Caco-2 (cell line): ENCODE data around the gene SP100. TPM values are rescaled to one million over a fixed set of nuclear protein-coding genes. Genes with fewer than 3 reads are reported as not detected.

Source experiments
- BruUV-seq: library from RNA; stranded (reverse); fragments of 400-500 nt; replicated peaks from 2 replicates; lab custom pipeline; 2021; lab: Mats Ljungman, UMichigan
- CTCF ChIA-PET: fragments of 300-600 bp; sonication (Branson Sonifier 250); formaldehyde crosslinking; loops from one replicate; lab custom pipeline; 2022; ENCODE audit warnings: antibody characterized with exemption; lab: Charles Lee
- POLR2A ChIA-PET: fragments of 300-600 bp; sonication (Branson Sonifier 250); formaldehyde crosslinking; loops from one replicate; lab custom pipeline; 2022; ENCODE audit warnings: antibody characterized with exemption; lab: Charles Lee
- DNase-seq, 2 experiments: peaks; one replicate each; pipeline versions ENCODE4 v3.0.0 to v3.0.0-alpha.2; 2020 to 2022
- H3K27me3 ChIP-seq: replicated peaks from 2 replicates; pipeline ENCODE4 v1.6.0; 2011; ENCODE audit warnings: low read length; ENCODE audit not compliant: control insufficient read depth, insufficient read depth
- H3K36me3 ChIP-seq: 2 replicates; pipeline ENCODE4 v1.5.1; 2011; ENCODE audit warnings: low read length; ENCODE audit not compliant: control insufficient read depth, insufficient read depth
- H3K4me1 ChIP-seq: fragments of 250-450 bp; sonication (Bioruptor Pico); 2 replicates; pipeline ENCODE4 v1.5.1; 2020; ENCODE audit warnings: mild to moderate bottlenecking
- H3K4me3 ChIP-seq: 2 replicates; pipeline ENCODE4 v1.5.1; 2011; ENCODE audit warnings: low read depth, mild to moderate bottlenecking, control low read depth, low read length
- H3K9me3 ChIP-seq: fragments of 250-450 bp; sonication (Bioruptor Pico); 2 replicates; pipeline ENCODE4 v1.5.1; 2020; ENCODE audit warnings: mild to moderate bottlenecking, moderate library complexity
- H3K27ac Mint-ChIP-seq: one replicate; pipeline ENCODE4 v1.8.0; 2022; ENCODE audit warnings: mixed read lengths; ENCODE audit not compliant: unreplicated experiment
- H3K27me3 Mint-ChIP-seq: one replicate; pipeline ENCODE4 v1.8.0; 2022; ENCODE audit warnings: mixed read lengths; ENCODE audit not compliant: insufficient read depth, unreplicated experiment
- H3K36me3 Mint-ChIP-seq: one replicate; pipeline ENCODE4 v1.8.0; 2022; ENCODE audit warnings: mild to moderate bottlenecking, mixed read lengths; ENCODE audit not compliant: insufficient read depth, unreplicated experiment
- H3K4me1 Mint-ChIP-seq: one replicate; pipeline ENCODE4 v1.8.0; 2022; ENCODE audit warnings: low read depth, mixed read lengths; ENCODE audit not compliant: unreplicated experiment
- H3K4me3 Mint-ChIP-seq: one replicate; pipeline ENCODE4 v1.8.0; 2022; ENCODE audit warnings: mild to moderate bottlenecking, moderate library complexity, mixed read lengths; ENCODE audit not compliant: unreplicated experiment
- H3K9me3 Mint-ChIP-seq: one replicate; pipeline ENCODE4 v1.8.0; 2022; ENCODE audit warnings: mixed read lengths; ENCODE audit not compliant: unreplicated experiment
- intact Hi-C: fragments of 100-400 bp; cut with micrococcal nuclease; formaldehyde crosslinking; loops from one replicate; pipeline ENCODE4 v1.10.0; 2022; ENCODE audit not compliant: unreplicated experiment
- total RNA-seq: library from RNA; stranded (reverse); gene quantifications from 2 replicates; pipeline ENCODE4 v1.2.3, GENCODE V29; 2022
- TF ChIP-seq, protein P1 (sequence below), 2 experiments: fragments of 200-600 bp in 1 of 2; IDR thresholded peaks; 1 replicate in 1 of 2; 2 replicates in 1 of 2; pipeline versions ENCODE4 v1.5.1 to v1.8.0; 2011 to 2022; ENCODE audit warnings: antibody characterized with exemption in 1 of 2, control low read depth in 1 of 2, inconsistent platforms in 1 of 2, low read depth in 1 of 2, low read length in 1 of 2, mild to moderate bottlenecking in 1 of 2, moderate library complexity in 1 of 2; ENCODE audit not compliant: insufficient read depth in 1 of 2, severe bottlenecking in 1 of 2, unreplicated experiment in 1 of 2

The SP100 gene
- total RNA-seq, 1 experiment from 2014 or later = 7.8 TPM

DNA sequence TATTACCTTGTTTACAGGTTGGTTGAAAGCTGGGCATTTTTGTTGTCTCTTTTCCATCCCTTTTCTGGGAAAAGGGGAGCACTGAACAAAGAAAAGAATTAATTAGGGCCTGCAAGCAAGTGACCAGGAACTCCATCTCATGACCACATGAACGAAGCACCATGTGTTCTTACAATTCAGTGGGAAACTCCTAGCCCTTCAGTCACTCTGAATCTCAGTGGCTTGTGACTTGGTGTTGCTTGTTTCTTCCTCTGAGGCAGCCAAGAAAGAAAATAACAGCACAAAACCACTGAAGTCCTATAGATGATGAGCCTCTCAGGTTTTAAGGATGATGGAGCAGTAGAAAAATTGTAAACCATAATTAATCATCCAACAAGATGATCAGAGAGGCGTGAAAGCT, 167.6 kb downstream of the SP100 start:
- no peaks in the 10 kb centered on the region for H3K27me3 ChIP-seq
- no TSS peak for BruUV-seq
- TF ChIP-seq, protein P1, sequence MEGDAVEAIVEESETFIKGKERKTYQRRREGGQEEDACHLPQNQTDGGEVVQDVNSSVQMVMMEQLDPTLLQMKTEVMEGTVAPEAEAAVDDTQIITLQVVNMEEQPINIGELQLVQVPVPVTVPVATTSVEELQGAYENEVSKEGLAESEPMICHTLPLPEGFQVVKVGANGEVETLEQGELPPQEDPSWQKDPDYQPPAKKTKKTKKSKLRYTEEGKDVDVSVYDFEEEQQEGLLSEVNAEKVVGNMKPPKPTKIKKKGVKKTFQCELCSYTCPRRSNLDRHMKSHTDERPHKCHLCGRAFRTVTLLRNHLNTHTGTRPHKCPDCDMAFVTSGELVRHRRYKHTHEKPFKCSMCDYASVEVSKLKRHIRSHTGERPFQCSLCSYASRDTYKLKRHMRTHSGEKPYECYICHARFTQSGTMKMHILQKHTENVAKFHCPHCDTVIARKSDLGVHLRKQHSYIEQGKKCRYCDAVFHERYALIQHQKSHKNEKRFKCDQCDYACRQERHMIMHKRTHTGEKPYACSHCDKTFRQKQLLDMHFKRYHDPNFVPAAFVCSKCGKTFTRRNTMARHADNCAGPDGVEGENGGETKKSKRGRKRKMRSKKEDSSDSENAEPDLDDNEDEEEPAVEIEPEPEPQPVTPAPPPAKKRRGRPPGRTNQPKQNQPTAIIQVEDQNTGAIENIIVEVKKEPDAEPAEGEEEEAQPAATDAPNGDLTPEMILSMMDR (IDR thresholded peaks at IDR 0.05; ENCODE audit: insufficient read depth in 1 of 2, low read depth in 1 of 2, low read length in 1 of 2, severe bottlenecking in 1 of 2, unreplicated experiment in 1 of 2) = no peak
- intact Hi-C loops = no loop called here
- ChIA-PET CTCF (no interaction called here), POLR2A (no interaction called here)
- DNase-seq = no peak
- H3K27me3 Mint-ChIP-seq = peaks cover 2% of the 10 kb centered on the region
- H3K36me3 Mint-ChIP-seq = no peaks in the 10 kb centered on the region
- no peak overlapping the region for H3K4me3 ChIP-seq
- H3K4me1 ChIP-seq = no peaks in the 10 kb centered on the region
- no peaks in the 10 kb centered on the region for H3K4me1 Mint-ChIP-seq
- H3K9me3 ChIP-seq = no peaks in the 10 kb centered on the region
- H3K4me3 Mint-ChIP-seq = no peak overlapping the region
- H3K36me3 ChIP-seq = no peaks in the 10 kb centered on the region
- peaks cover 9% of the 10 kb centered on the region for H3K9me3 Mint-ChIP-seq
- no peak overlapping the region for H3K27ac Mint-ChIP-seq

DNA sequence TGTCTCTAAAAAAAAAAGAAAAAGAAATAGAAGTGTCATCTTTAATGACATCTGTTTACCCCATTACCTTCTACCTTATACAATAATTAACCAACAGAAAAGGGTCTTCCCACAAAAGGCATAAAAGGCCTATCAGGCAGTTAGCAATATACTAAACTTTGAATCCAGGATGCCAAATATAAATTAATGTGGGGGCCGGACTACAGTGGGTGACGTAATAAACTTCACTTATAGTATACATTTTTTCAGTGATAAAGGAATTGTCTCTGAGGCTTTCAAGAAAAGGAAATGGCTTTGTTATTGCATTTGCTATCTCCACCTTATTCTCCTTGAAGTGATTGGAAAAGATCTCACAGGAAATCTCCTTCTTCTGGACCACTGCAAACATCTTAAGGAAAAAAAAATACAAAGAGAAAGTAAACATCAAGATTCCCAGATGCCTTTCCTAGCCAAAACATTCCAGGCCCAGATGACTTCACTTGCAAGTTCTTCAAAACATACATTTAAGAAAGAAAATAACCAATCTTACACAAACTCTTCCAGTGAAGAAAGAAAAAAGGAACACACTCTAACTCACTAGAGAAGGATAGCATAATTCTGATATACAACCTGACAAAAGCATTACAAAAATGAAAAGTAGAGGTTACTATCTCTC, 170.5 kb downstream of the SP100 start:
- TF ChIP-seq, protein P1 (IDR thresholded peaks at IDR 0.05; ENCODE audit: insufficient read depth in 1 of 2, low read depth in 1 of 2, low read length in 1 of 2, severe bottlenecking in 1 of 2, unreplicated experiment in 1 of 2) = no peak
- no peaks in the 10 kb centered on the region for H3K9me3 ChIP-seq
- H3K27ac Mint-ChIP-seq = no peak overlapping the region
- H3K4me1 Mint-ChIP-seq = no peaks in the 10 kb centered on the region
- intact Hi-C loops = no loop called here
- BruUV-seq = no TSS peak
- H3K36me3 ChIP-seq = no peaks in the 10 kb centered on the region
- H3K4me1 ChIP-seq = no peaks in the 10 kb centered on the region
- H3K36me3 Mint-ChIP-seq = no peaks in the 10 kb centered on the region
- no peaks in the 10 kb centered on the region for H3K27me3 ChIP-seq
- CTCF ChIA-PET = no interaction called here
- H3K27me3 Mint-ChIP-seq = peaks cover 8% of the 10 kb centered on the region
- no peak for DNase-seq
- H3K4me3 ChIP-seq = no peak overlapping the region
- peaks cover 9% of the 10 kb centered on the region for H3K9me3 Mint-ChIP-seq
- POLR2A ChIA-PET = no interaction called here
- H3K4me3 Mint-ChIP-seq = no peak overlapping the region

DNA sequence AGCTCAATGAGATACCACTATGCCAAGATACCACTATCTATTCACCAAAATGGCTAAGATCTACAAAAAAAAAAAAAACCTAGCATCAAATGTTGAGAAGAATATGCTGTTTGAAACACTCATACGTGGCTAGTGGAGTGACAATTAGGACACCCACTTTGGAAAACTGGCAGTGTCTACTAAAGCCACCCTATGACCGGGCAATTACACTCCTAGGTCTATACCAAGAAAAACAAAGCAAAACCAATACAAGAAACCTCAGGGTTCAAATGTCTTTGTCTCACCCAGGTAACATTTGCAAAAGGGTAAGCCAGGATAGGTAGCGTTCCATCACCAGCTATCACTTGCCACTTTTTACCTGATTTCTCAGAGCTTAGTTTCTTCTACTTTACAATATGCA, 173.0 kb downstream of the SP100 start:
- H3K9me3 Mint-ChIP-seq = no peaks in the 10 kb centered on the region
- no peaks in the 10 kb centered on the region for H3K36me3 Mint-ChIP-seq
- Histone ChIP-seq H3K27me3 (no peaks in the 10 kb centered on the region; the same call in 1 of the 2 replicates), H3K36me3 (no peaks in the 10 kb centered on the region), H3K4me3 (no peak overlapping the region), H3K4me1 (no peaks in the 10 kb centered on the region), H3K9me3 (no peaks in the 10 kb centered on the region)
- H3K27me3 Mint-ChIP-seq = peaks cover 10% of the 10 kb centered on the region
- intact Hi-C loops = no loop called here
- no peak for DNase-seq
- ChIA-PET POLR2A (no interaction called here), CTCF (no interaction called here)
- BruUV-seq = no TSS peak
- H3K4me1 Mint-ChIP-seq = no peaks in the 10 kb centered on the region
- TF ChIP-seq, protein P1 (IDR thresholded peaks at IDR 0.05; ENCODE audit: insufficient read depth in 1 of 2, low read depth in 1 of 2, low read length in 1 of 2, severe bottlenecking in 1 of 2, unreplicated experiment in 1 of 2) = no peak
- H3K27ac Mint-ChIP-seq = no peak overlapping the region
- H3K4me3 Mint-ChIP-seq = no peak overlapping the region
